Measurements from ENCODE around the gene PLCB2. TPM values are rescaled to one million over a fixed set of nuclear protein-coding genes. Genes with fewer than 3 reads are reported as not detected.

The PLCB2 gene
- total and polyA plus RNA-seq, 9 of the 15 experiments (the other 6 are each of a cell fraction or from before 2014, with no cell fraction given): 0.37 to 12.3 (median 8.0) TPM

DNA sequence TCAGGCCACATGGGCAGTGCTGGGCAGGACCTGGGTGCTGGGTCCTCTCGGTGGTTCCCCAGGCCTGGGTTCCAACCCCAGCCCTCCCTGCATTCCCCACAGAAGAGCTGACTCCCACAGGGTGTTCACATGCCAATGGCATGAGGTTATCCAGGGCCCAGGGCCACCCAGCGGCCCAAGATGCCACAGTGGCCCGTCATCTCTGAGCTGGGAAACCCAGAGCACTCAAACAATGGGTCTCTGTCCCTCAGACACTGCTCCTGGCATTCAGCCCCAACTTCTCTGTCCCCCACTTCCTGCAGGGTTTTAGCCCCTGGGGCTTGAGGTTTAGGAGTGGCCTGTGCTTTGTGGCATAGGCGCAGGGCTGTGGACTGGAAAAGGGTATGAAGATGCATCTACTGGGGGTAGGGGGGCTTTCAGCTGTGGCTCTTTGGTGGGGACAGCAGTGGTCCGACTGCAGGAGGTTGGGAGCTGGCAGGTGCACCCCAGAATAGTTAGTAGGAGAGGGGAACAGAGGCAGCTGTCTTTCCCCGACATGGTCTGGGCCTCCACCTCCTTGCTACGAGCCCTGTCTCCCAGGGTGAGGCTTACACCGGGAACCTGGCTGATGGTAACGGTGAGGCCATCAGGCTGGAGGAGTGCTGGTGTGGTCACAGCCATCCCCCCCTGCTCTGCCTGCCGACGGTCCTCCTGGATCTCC lies 31.3 kb upstream of the PLCB2 start (continued):
- TF ChIP-seq, protein P1, sequence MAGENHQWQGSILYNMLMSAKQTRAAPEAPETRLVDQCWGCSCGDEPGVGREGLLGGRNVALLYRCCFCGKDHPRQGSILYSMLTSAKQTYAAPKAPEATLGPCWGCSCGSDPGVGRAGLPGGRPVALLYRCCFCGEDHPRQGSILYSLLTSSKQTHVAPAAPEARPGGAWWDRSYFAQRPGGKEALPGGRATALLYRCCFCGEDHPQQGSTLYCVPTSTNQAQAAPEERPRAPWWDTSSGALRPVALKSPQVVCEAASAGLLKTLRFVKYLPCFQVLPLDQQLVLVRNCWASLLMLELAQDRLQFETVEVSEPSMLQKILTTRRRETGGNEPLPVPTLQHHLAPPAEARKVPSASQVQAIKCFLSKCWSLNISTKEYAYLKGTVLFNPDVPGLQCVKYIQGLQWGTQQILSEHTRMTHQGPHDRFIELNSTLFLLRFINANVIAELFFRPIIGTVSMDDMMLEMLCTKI (IDR thresholded peaks at IDR 0.05; ENCODE audit: partially characterized antibody): no peak

DNA sequence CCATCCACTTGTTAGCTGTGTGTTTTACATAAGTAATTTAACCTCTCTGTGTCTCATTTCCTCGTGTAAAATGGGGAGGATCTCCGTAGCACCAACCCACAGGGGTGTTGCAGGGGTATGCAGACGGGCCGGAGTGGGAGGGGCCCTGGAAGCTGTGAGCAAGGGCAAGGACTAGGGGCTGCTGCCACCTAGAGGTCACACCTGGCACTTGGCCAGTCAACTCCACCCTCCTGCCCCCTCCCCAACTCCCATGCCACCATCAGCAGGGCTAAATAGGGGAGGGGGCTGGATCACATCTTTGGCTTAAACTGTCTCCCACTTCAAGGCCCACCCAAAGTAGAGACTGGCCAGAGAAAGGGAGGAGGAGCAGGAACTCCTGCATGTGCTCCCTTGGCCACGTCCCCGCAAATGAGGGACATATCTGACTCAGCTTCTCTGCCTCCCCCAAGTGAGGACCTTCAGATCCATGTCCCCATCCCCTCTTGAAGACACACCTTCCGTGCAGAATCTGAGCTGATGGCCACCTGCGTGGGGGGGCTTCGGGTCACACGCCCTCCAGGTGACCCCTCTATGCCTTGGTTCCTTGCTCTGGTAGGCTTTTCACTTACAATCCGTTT lies 30.4 kb upstream of the PLCB2 start:
- peaks cover 6% of the 10 kb centered on the region; the same call in 1 of the 2 replicates for H4K20me1 ChIP-seq (replicated peaks; ENCODE audit: control insufficient read depth, insufficient read depth, low read length)
- intact Hi-C loops (cut with micrococcal nuclease) (loop anchor here (1.0 to 5.0 kb wide), 3 partner anchors 17 to 121 kb away; no protein-coding TSS in a partner anchor), in situ Hi-C loops (cut with MboI) (no loop called here)
- DNase-seq (ENCODE audit: extremely low read depth in 1 of 4, low spot score in 3 of 4): peak; percentile 87 to 91 (median 91)
- no peaks in the 10 kb centered on the region for H3K9me3 ChIP-seq (replicated peaks; ENCODE audit: control insufficient read depth, insufficient read depth, low read depth, low read length)
- no TSS peak for BruUV-seq (replicated peaks)
- no peaks in the 10 kb centered on the region for H3K36me3 ChIP-seq (ENCODE audit: control insufficient read depth, insufficient read depth, low read length)
- H3K4me1 ChIP-seq (replicated peaks in 1 of 2; ENCODE audit: control insufficient read depth in 2 of 2, insufficient read depth in 2 of 2, low read length in 2 of 2): peaks cover 22 to 63% of the 10 kb centered on the region in 2 experiments
- H3K9me1 ChIP-seq (ENCODE audit: control insufficient read depth, insufficient read depth, low read length): no peaks in the 10 kb centered on the region
- POLR2A ChIA-PET: interaction anchor here (0.6 to 2.2 kb wide), 5 partner anchors 10 to 298 kb away, joined by 3 to 8 read pairs (median 3); partner anchors contain the start of genes DISP2 and INAFM2
- WGBS (ENCODE audit: insufficient coverage, low coverage, missing lambda C conversion rate): 20% methylated on average over 11 of the region's 11 CpGs
- H3K4me3 ChIP-seq: no peak overlapping the region
- ATAC-seq: peak; percentile 87
- H3K9ac ChIP-seq (ENCODE audit: insufficient read depth in 1 of 2, low read depth in 2 of 2, low read length in 2 of 2): peak overlapping the region in 1 of 2 experiments; percentile 22; a peak in 1 of 4 replicates
- no peaks in the 10 kb centered on the region for H3K27me3 ChIP-seq (ENCODE audit: control insufficient read depth in 2 of 2, insufficient read depth in 2 of 2, low read length in 2 of 2)
- H3K79me2 ChIP-seq (ENCODE audit: control insufficient read depth, insufficient read depth, low read length): no peaks in the 10 kb centered on the region
- no peak overlapping the region for H3K4me2 ChIP-seq (ENCODE audit: insufficient read depth, low read length)
- CTCF ChIA-PET (ENCODE audit: low intra/inter-chr PET ratio): interaction anchor here (0.6 to 1.9 kb wide), 10 partner anchors 14 to 121 kb away, joined by 3 to 11 read pairs (median 4); partner anchors contain the start of gene ANKRD63
- H2AFZ ChIP-seq (ENCODE audit: low read depth, low read length): peak overlapping the region; percentile 69
- peak; percentile 96 for FAIRE-seq
- H3K27ac ChIP-seq (ENCODE audit: extremely low read depth, low read depth, low read length): no peak overlapping the region
- TF ChIP-seq TRIM24 (IDR thresholded peaks at IDR 0.05) (no peak), ESRRB (CRISPR knock-in tag; IDR thresholded peaks at IDR 0.05; ENCODE audit: borderline replicate concordance) (no peak), CHD1 (IDR thresholded peaks at IDR 0.05; ENCODE audit: low read length) (no peak), SRSF7 (optimal IDR thresholded peaks at IDR 0.05; ENCODE audit: low read depth, low read length) (no peak), RBM22 (IDR thresholded peaks at IDR 0.05; ENCODE audit: low read depth, low read length, poor library complexity, severe bottlenecking) (no peak), SMARCE1 (IDR thresholded peaks at IDR 0.05) (no peak), JUND (IDR thresholded peaks at IDR 0.05; ENCODE audit: borderline replicate concordance, low read depth, low read length) (peak; percentile 35), JUND (tag; IDR thresholded peaks at IDR 0.05; ENCODE audit: borderline replicate concordance, low read depth, low read length) (no peak; the same call in 2 of the 3 replicates), MXI1 (IDR thresholded peaks at IDR 0.05; ENCODE audit: low read depth, low read length) (no peak), ZNF12 (CRISPR knock-in tag; IDR thresholded peaks at IDR 0.05) (no peak)
- TF ChIP-seq, protein P2, sequence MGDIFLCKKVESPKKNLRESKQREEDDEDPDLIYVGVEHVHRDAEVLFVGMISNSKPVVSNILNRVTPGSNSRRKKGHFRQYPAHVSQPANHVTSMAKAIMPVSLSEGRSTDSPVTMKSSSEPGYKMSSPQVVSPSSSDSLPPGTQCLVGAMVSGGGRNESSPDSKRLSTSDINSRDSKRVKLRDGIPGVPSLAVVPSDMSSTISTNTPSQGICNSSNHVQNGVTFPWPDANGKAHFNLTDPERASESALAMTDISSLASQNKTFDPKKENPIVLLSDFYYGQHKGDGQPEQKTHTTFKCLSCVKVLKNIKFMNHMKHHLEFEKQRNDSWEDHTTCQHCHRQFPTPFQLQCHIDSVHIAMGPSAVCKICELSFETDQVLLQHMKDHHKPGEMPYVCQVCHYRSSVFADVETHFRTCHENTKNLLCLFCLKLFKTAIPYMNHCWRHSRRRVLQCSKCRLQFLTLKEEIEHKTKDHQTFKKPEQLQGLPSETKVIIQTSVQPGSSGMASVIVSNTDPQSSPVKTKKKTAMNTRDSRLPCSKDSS (IDR thresholded peaks at IDR 0.05; ENCODE audit: low read depth, partially characterized antibody): no peak
- TF ChIP-seq, protein P3, sequence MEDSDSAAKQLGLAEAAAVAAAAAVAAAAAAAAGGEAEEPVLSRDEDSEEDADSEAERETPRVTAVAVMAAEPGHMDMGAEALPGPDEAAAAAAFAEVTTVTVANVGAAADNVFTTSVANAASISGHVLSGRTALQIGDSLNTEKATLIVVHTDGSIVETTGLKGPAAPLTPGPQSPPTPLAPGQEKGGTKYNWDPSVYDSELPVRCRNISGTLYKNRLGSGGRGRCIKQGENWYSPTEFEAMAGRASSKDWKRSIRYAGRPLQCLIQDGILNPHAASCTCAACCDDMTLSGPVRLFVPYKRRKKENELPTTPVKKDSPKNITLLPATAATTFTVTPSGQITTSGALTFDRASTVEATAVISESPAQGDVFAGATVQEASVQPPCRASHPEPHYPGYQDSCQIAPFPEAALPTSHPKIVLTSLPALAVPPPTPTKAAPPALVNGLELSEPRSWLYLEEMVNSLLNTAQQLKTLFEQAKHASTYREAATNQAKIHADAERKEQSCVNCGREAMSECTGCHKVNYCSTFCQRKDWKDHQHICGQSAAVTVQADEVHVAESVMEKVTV (CRISPR knock-in tag; IDR thresholded peaks at IDR 0.05): peak; percentile 84
- TF ChIP-seq, protein P4, sequence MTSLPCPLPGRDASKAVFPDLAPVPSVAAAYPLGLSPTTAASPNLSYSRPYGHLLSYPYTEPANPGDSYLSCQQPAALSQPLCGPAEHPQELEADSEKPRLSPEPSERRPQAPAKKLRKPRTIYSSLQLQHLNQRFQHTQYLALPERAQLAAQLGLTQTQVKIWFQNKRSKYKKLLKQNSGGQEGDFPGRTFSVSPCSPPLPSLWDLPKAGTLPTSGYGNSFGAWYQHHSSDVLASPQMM (CRISPR knock-in tag; IDR thresholded peaks at IDR 0.05): no peak
